GM12878 (cell line): ENCODE data around the gene TNIP1.

ENCODE experiments used
- EGR1 ChIP-seq, 2 experiments: IDR thresholded peaks; 1 replicate in 1 of 2; 2 replicates in 1 of 2; pipeline ENCODE4 v1.6.1; 2011 to 2012; ENCODE audit warnings: low read depth in 2 of 2, low read length in 2 of 2, borderline replicate concordance in 1 of 2, mild to moderate bottlenecking in 1 of 2, moderate library complexity in 1 of 2
- HDGF ChIP-seq: fragments of 450-650 bp; IDR thresholded peaks from 2 replicates; pipeline ENCODE4 v1.6.1; 2016; ENCODE audit warnings: antibody characterized with exemption
- SMC3 ChIP-seq: IDR thresholded peaks from 2 replicates; pipeline ENCODE4 v1.6.1; 2011; ENCODE audit warnings: low read length, improper control_type of control experiment, borderline replicate concordance
- TF ChIP-seq, protein P1 (sequence below), 3 experiments: IDR thresholded peaks in 2 of 3; conservative IDR thresholded peaks in 1 of 3; 2 replicates each; pipeline ENCODE4 v1.5.1; 2011; ENCODE audit warnings: low read depth in 3 of 3, low read length in 3 of 3, mild to moderate bottlenecking in 3 of 3, control low read depth in 2 of 3, moderate library complexity in 2 of 3, inconsistent platforms in 1 of 3, mixed read lengths in 1 of 3; ENCODE audit not compliant: control insufficient read depth in 2 of 3, insufficient read depth in 1 of 3; ENCODE audit errors: extremely low read depth in 1 of 3

GRCh38 chr5:151127926-151128325 is 47.1 kb upstream of the TNIP1 start:
- TF ChIP-seq EGR1 (IDR thresholded peaks at IDR 0.05; ENCODE audit: borderline replicate concordance in 1 of 2, low read depth in 2 of 2, low read length in 2 of 2) (no peak), SMC3 (no peak), HDGF (no peak)
- TF ChIP-seq, protein P1, sequence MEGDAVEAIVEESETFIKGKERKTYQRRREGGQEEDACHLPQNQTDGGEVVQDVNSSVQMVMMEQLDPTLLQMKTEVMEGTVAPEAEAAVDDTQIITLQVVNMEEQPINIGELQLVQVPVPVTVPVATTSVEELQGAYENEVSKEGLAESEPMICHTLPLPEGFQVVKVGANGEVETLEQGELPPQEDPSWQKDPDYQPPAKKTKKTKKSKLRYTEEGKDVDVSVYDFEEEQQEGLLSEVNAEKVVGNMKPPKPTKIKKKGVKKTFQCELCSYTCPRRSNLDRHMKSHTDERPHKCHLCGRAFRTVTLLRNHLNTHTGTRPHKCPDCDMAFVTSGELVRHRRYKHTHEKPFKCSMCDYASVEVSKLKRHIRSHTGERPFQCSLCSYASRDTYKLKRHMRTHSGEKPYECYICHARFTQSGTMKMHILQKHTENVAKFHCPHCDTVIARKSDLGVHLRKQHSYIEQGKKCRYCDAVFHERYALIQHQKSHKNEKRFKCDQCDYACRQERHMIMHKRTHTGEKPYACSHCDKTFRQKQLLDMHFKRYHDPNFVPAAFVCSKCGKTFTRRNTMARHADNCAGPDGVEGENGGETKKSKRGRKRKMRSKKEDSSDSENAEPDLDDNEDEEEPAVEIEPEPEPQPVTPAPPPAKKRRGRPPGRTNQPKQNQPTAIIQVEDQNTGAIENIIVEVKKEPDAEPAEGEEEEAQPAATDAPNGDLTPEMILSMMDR (IDR thresholded peaks at IDR 0.05 in 2 of 3, conservative IDR thresholded peaks at IDR 0.05 in 1 of 3; ENCODE audit: control insufficient read depth in 2 of 3, extremely low read depth in 1 of 3, insufficient read depth in 1 of 3, low read depth in 3 of 3, low read length in 3 of 3), result no peak
